DND-41 (cell line): Measurements from ENCODE around the gene TMBIM4.

Source experiments
- EZH2 ChIP-seq: IDR thresholded peaks from 3 replicates; pipeline ENCODE4 v1.6.1; 2012; ENCODE audit warnings: borderline replicate concordance, low read depth, mild to moderate bottlenecking, moderate library complexity, low read length, inconsistent platforms; ENCODE audit not compliant: severe bottlenecking
- TF ChIP-seq, protein P1 (sequence below): IDR thresholded peaks from 2 replicates; pipeline ENCODE4 v1.5.1; 2012; ENCODE audit warnings: borderline replicate concordance, low read length, moderate library complexity, mild to moderate bottlenecking; ENCODE audit not compliant: poor library complexity, severe bottlenecking; ENCODE audit errors: extremely low read depth

DNA sequence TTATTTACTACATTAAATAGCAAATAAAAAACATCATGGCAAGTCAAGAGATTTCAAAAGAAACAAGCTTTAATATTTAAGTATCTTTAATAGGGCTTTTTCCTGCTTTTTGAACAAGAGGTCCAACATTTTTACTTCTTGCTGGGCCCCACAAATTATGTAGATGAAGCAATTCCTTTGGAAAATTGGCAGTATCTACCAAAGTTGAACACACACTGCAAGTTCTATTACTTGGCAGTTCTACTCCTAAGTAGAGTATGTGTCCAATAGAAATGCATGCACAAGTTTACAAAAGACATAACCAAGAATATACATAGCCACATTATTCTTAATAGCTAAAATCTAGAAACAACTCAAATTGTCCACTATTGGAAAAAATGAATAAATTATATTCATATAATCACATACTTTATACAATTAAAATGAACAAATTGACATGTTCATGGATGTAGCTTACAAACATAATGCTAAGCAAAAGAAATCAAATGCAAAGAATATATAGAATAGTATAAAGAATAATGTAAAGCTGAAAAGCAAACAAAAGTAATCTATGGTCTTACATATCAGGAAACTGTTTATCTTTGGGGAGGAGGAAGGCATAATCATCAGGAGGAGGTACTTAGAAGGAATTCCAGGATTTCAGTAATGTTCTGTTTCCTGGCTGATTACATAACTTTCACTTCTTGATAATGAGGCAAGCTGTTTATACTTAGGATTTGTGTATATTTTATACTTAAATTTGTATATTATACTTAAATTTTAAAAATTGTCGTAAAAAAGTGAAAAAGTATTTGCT lies 6.5 kb upstream of the TMBIM4 start:
- TF ChIP-seq, protein P1, sequence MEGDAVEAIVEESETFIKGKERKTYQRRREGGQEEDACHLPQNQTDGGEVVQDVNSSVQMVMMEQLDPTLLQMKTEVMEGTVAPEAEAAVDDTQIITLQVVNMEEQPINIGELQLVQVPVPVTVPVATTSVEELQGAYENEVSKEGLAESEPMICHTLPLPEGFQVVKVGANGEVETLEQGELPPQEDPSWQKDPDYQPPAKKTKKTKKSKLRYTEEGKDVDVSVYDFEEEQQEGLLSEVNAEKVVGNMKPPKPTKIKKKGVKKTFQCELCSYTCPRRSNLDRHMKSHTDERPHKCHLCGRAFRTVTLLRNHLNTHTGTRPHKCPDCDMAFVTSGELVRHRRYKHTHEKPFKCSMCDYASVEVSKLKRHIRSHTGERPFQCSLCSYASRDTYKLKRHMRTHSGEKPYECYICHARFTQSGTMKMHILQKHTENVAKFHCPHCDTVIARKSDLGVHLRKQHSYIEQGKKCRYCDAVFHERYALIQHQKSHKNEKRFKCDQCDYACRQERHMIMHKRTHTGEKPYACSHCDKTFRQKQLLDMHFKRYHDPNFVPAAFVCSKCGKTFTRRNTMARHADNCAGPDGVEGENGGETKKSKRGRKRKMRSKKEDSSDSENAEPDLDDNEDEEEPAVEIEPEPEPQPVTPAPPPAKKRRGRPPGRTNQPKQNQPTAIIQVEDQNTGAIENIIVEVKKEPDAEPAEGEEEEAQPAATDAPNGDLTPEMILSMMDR = no peak
- no peak for TF ChIP-seq EZH2
